Breast epithelium (tissue), 4 donors: ENCODE data around the gene DGKQ. TPM values are rescaled to one million over a fixed set of nuclear protein-coding genes. Genes with fewer than 3 reads are reported as not detected.
"Not testable (repeated sequence)": the region's sequence is repeated elsewhere in the genome, so short reads cannot be mapped to it uniquely, and the experiment has no call there.

ENCODE experiments used
- DNase-seq, 2 donors: peaks; one replicate each; pipeline ENCODE4 v3.0.0-alpha.2; 2019; ENCODE audit warnings: low spot score in 2 of 2
- H3K27ac ChIP-seq, 2 donors: fragments of 200-600 bp; sonication (generic) in 1 of 2; one replicate each; pipeline ENCODE4 v1.5.1; 2016 to 2019; ENCODE audit warnings: mild to moderate bottlenecking in 1 of 2
- H3K27me3 ChIP-seq, 2 donors: fragments of 200-600 bp; sonication (generic) in 1 of 2; one replicate each; pipeline versions ENCODE4 v1.5.1 to v1.6.0; 2017 to 2019; ENCODE audit warnings: control low read depth in 1 of 2, mild to moderate bottlenecking in 1 of 2
- H3K36me3 ChIP-seq: fragments of 200-600 bp; one replicate; pipeline ENCODE4 v1.5.1; 2019
- H3K4me1 ChIP-seq, 2 donors: fragments of 200-600 bp; sonication (generic); one replicate each; pipeline ENCODE4 v1.5.1; 2016 to 2019; ENCODE audit warnings: control low read depth in 1 of 2
- H3K4me3 ChIP-seq, 3 donors: fragments of 200-600 bp; sonication (generic); 1 replicate in 2 of 3; 2 replicates in 1 of 3; pipeline ENCODE4 v1.5.1; 2016 to 2019; ENCODE audit warnings: mild to moderate bottlenecking in 3 of 3, moderate library complexity in 2 of 3
- H3K9me3 ChIP-seq, 2 donors: fragments of 200-600 bp; sonication (generic) in 1 of 2; one replicate each; pipeline ENCODE4 v1.5.1; 2016 to 2019; ENCODE audit warnings: control low read depth in 1 of 2
- POLR2A ChIP-seq: fragments of 450-650 bp; IDR thresholded peaks from one replicate; pipeline ENCODE4 v1.6.1; 2016; ENCODE audit warnings: antibody characterized with exemption, mild to moderate bottlenecking, moderate library complexity
- POLR2AphosphoS5 ChIP-seq, 3 donors: sonication (generic); formaldehyde crosslinking; IDR thresholded peaks; one replicate each; pipeline ENCODE4 v1.6.1; 2017; ENCODE audit warnings: antibody characterized with exemption in 3 of 3
- intact Hi-C: fragments of 100-400 bp; cut with DNase I; formaldehyde crosslinking; loops from one replicate; pipeline ENCODE4 v1.15.1; 2023; ENCODE audit warnings: low total_unique reads
- total RNA-seq, 3 donors: library from RNA; depleted of rRNA; stranded (reverse); fragments of >200 nt; gene quantifications; one replicate each; pipeline ENCODE4 v1.1.0, GENCODE V29; 2016
- TF ChIP-seq, protein P1 (sequence below), 3 donors: fragments of 450-650 bp; IDR thresholded peaks; one replicate each; pipeline ENCODE4 v1.5.1; 2016 to 2017; ENCODE audit warnings: antibody characterized with exemption in 3 of 3, mild to moderate bottlenecking in 3 of 3, moderate library complexity in 3 of 3

Gene DGKQ
- total RNA-seq, 3 donors from 2014 or later, result 5.3 to 9.4 (median 8.8) TPM

DNA sequence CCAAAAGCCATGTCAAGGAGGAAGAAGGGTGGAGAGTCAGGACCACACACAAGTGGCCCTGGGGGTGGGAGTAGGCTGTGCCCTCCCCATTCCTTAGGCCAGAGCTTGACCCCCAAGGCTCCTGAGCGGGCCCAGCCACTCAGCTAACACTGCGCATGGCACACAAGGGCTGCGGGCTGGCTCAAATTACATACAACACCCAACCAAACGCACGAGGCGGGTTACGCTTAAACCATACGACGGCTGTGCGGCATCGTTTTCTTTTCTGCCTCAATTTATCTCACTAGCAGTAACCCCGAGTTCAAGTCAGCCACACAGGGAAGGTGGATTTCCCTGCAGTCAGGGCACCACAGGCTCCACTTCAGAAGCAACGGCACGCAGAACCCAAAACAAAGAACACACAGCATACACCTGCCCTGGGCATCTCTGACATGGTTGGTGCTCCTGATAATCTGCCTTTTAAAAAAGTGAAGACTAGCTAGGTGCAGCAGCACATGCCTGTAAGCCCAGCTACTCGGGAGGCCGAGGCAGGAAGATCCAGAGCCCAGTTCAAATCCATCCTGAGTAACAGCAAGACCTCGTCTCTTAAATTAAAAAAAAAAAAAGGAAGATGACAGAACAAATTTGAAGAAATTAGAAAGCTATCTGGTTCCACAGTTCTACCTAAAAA, 44.1 kb downstream of the DGKQ start:
- no peak for DNase-seq
- TF ChIP-seq, protein P1, sequence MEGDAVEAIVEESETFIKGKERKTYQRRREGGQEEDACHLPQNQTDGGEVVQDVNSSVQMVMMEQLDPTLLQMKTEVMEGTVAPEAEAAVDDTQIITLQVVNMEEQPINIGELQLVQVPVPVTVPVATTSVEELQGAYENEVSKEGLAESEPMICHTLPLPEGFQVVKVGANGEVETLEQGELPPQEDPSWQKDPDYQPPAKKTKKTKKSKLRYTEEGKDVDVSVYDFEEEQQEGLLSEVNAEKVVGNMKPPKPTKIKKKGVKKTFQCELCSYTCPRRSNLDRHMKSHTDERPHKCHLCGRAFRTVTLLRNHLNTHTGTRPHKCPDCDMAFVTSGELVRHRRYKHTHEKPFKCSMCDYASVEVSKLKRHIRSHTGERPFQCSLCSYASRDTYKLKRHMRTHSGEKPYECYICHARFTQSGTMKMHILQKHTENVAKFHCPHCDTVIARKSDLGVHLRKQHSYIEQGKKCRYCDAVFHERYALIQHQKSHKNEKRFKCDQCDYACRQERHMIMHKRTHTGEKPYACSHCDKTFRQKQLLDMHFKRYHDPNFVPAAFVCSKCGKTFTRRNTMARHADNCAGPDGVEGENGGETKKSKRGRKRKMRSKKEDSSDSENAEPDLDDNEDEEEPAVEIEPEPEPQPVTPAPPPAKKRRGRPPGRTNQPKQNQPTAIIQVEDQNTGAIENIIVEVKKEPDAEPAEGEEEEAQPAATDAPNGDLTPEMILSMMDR (IDR thresholded peaks at IDR 0.05), result no peak
- TF ChIP-seq POLR2A, result no peak
- TF ChIP-seq POLR2AphosphoS5 (IDR thresholded peaks at IDR 0.05), result no peak
- no peaks in the 10 kb centered on the region for H3K27me3 ChIP-seq
- H3K4me3 ChIP-seq, result no peak overlapping the region
- H3K27ac ChIP-seq, result no peak overlapping the region
- H3K36me3 ChIP-seq, result no peaks in the 10 kb centered on the region
- intact Hi-C loops, result no loop called here
- H3K4me1 ChIP-seq, result peaks cover 3 to 13% of the 10 kb centered on the region in 2 donors
- no peaks in the 10 kb centered on the region for H3K9me3 ChIP-seq

DNA sequence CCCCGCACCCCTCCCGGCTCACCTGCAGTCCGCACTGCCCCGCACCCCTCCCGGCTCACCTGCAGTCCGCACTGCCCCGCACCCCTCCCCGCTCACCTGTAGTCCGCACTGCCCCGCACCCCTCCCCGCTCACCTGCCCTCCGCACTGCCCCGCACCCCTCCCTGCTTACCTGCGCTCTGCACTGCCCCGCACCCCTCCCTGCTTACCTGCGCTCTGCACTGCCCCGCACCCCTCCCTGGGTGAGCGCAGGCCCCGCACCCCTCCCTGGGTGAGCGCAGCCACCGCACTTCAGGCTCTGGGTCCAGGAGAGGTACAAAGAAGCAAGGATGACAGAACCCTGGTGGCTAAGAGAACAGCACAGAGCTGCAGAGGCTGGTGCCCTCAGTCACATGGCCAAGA, 45.8 kb downstream of the DGKQ start:
- DNase-seq, H3K27me3 ChIP-seq, H3K27ac ChIP-seq, H3K4me3 ChIP-seq, H3K4me1 ChIP-seq, intact Hi-C loops, H3K9me3 ChIP-seq, H3K36me3 ChIP-seq: not testable (repeated sequence)

DNA sequence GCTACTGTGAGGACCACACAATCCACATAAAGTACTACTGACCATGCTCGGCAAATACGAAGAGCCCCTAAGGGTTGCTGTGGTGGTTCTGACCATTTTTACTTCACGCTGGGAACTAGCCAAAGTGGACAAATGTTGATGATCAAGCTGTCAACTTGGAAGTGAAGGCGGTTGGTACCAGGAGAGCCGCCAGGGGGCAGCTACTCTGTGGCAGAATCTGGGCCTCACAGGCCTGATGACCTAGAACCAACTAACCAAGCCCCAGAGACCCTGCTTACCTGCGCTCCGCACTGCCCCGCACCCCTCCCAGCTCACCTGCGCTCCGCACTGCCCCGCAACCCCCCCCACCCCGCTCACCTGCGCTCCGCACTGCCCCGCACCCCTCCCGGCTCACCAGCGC, 46.8 kb downstream of the DGKQ start:
- H3K36me3 ChIP-seq, result no peaks in the 10 kb centered on the region
- no peaks in the 10 kb centered on the region for H3K27me3 ChIP-seq
- no peaks in the 10 kb centered on the region for H3K9me3 ChIP-seq
- intact Hi-C loops, result no loop called here
- TF ChIP-seq POLR2AphosphoS5 (IDR thresholded peaks at IDR 0.05) (no peak), POLR2A (no peak)
- TF ChIP-seq, protein P1 (IDR thresholded peaks at IDR 0.05), result no peak
- no peak for DNase-seq
- peaks cover 3 to 7% of the 10 kb centered on the region in 2 donors for H3K4me1 ChIP-seq
- no peak overlapping the region for H3K4me3 ChIP-seq
- H3K27ac ChIP-seq, result no peak overlapping the region

DNA sequence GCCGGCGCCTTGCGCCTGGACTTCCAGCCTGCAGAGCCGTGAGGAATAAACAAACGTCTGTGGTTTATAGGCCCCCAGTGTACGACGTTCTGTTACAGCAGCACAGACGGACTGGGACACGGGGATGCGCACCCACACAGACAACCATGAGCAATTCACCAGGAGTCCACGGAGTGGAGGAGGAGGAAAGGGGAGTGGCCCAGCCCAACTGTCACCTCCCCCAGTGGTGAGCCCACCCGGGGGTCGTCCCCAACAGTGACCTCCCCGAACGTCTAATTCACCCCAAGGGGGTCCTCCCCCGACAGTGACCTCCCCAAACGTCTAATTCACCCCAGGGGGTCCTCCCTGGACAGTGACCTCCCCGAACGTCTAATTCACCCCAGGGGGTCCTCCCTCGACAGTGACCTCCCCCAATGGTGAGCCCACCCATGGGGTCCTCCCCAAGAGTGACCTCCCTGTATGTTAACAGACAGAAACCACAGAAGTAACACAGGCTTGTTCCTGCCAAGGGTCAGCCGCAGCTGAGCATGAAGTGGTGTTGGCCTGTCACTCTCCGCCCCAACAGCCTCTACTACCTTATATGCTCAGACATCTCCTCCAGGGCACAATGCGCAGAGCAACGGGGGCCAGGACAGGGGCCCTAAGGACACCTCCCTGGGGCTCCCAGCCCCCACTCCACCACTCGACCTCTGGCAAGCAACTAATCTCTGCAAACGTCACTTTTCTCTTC, 47.4 kb downstream of the DGKQ start:
- Histone ChIP-seq H3K9me3 (no peaks in the 10 kb centered on the region), H3K27ac (no peak overlapping the region), H3K4me1 (peaks cover 3% of the 10 kb centered on the region in 2 donors), H3K36me3 (no peaks in the 10 kb centered on the region), H3K4me3 (no peak overlapping the region), H3K27me3 (no peaks in the 10 kb centered on the region)
- intact Hi-C loops, result no loop called here
- no peak for DNase-seq
- TF ChIP-seq, protein P1 (IDR thresholded peaks at IDR 0.05), result no peak
- TF ChIP-seq POLR2A (no peak), POLR2AphosphoS5 (IDR thresholded peaks at IDR 0.05) (no peak)

DNA sequence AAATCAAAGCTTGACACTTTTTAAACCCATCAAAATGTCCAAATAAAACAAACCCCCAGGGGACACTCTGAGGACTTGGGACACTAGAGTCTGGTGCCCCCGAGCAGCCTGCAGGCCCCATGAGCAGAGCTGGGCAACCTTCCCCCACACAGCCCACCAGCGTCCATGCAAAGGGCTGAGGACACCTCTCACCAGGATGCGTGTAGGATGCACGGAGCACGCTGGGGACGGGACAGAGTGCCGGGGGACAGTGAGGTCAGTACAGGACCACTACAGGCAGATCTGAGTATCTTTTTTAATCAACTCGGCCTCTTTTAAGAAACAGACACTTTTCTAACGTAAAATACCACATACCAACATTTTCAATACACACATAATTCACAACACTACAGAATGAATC, 48.2 kb downstream of the DGKQ start:
- no peaks in the 10 kb centered on the region for H3K36me3 ChIP-seq
- H3K27ac ChIP-seq, result no peak overlapping the region
- H3K4me1 ChIP-seq, result no peaks in the 10 kb centered on the region
- TF ChIP-seq POLR2A, result no peak
- TF ChIP-seq POLR2AphosphoS5 (IDR thresholded peaks at IDR 0.05), result no peak
- TF ChIP-seq, protein P1 (IDR thresholded peaks at IDR 0.05), result no peak
- no peaks in the 10 kb centered on the region for H3K27me3 ChIP-seq
- intact Hi-C loops, result no loop called here
- no peak for DNase-seq
- H3K9me3 ChIP-seq, result no peaks in the 10 kb centered on the region
- H3K4me3 ChIP-seq, result no peak overlapping the region
